ENCODE data around the gene CIAO2B. TPM values are rescaled to one million over a fixed set of nuclear protein-coding genes. Genes with fewer than 3 reads are reported as not detected.

The CIAO2B gene
- polyA plus RNA-seq, 4 donors = 79.0 to 120 (median 90.3) TPM

GRCh38 chr16:66894055-66894454 is 40.1 kb downstream of the CIAO2B start:
- no peak for DNase-seq (ENCODE audit: low read depth in 4 of 4, low spot score in 3 of 4)

GRCh38 chr16:66891797-66892196 is 42.4 kb downstream of the CIAO2B start:
- no peak for DNase-seq (ENCODE audit: low read depth in 4 of 4, low spot score in 3 of 4)

DNA sequence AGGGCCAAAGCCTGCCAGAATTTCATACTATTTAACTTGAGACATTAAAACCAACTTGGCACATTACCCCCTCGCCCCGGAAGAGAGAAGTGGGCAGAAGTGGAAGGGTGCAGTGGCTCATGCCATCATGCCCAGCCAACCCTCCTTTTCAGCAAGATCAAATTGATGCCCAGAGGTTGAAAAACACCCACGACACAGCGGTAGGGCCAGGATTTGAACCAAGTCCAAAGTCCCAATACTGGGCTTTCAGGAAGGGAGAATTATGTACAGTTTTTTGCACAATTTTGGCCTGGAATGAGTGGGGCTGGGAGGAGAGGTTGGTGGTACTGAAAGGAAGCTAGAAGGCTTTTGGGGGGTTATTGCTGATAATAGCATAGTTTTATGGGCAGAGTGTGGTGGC is 42.8 kb downstream of the CIAO2B start:
- DNase-seq (ENCODE audit: low read depth in 4 of 4, low spot score in 3 of 4) = no peak

DNA sequence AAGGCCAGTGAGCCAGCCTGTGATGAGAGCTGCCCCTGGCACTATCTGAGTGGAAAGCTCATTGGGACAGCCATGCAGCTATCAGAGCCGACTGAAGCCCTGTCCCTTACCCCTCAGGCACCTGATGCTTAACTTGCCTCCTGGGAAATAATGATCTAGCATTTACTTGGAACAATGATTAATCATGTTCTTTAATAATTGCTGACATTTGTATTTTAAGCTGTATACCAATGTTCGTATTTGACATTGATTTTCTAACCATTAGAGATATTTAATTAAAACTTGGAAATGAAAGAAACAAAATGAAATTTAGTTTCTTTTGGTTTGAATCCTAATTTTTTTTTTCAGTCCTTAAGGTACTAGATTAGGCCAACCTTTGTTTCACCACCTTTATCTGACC is 43.4 kb downstream of the CIAO2B start:
- no peak for DNase-seq (ENCODE audit: low read depth in 4 of 4, low spot score in 3 of 4)

- no peak for DNase-seq (ENCODE audit: low read depth in 4 of 4, low spot score in 3 of 4)
Observed at GRCh38 chr16:66889622-66890021, 44.6 kb downstream of the CIAO2B start.

GRCh38 chr16:66888647-66889615 is 45.3 kb downstream of the CIAO2B start:
- DNase-seq (ENCODE audit: low read depth in 4 of 4, low spot score in 3 of 4) = no peak

- no peak for DNase-seq (ENCODE audit: low read depth in 4 of 4, low spot score in 3 of 4)
Observed at GRCh38 chr16:66886914-66887313, 47.3 kb downstream of the CIAO2B start.

GRCh38 chr16:66886321-66886720 is 47.9 kb downstream of the CIAO2B start:
- no peak for DNase-seq (ENCODE audit: low read depth in 4 of 4, low spot score in 3 of 4)

DNA sequence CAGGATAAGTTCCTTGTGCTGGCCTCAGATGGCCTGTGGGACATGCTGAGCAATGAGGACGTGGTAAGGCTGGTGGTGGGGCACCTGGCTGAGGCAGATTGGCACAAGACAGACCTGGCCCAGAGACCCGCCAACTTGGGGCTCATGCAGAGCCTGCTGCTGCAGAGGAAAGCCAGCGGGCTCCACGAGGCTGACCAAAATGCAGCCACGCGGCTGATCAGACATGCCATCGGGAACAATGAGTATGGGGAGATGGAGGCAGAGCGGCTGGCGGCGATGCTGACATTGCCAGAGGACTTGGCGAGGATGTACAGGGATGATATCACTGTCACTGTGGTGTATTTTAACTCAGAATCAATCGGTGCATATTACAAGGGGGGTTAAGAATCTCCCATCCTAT is 48.7 kb downstream of the CIAO2B start:
- DNase-seq (ENCODE audit: low read depth in 4 of 4, low spot score in 3 of 4) = no peak

GRCh38 chr16:66882702-66883101 is 51.5 kb downstream of the CIAO2B start:
- no peak for DNase-seq (ENCODE audit: low read depth in 4 of 4, low spot score in 3 of 4)

Other genes starting within 250 kb of the CIAO2B start
- gene CMTM4, start 237.7 kb downstream of the CIAO2B start, polyA plus RNA-seq (ENCODE audit: insufficient read length in 4 of 4) = 10 to 100 TPM; 67.3 to 76.9 (median 72.7) TPM
- gene DYNC1LI2, start 182.8 kb downstream of the CIAO2B start, polyA plus RNA-seq (ENCODE audit: insufficient read length in 4 of 4) = 100 to 1,000 TPM; 101 to 135 (median 112) TPM
- gene TERB1, start 132.8 kb downstream of the CIAO2B start, polyA plus RNA-seq (ENCODE audit: insufficient read length in 4 of 4) = under 1 TPM in 1 of 4 donors, not detected in 3; 0.12 TPM
- gene NAE1, start 103.4 kb downstream of the CIAO2B start, polyA plus RNA-seq (ENCODE audit: insufficient read length in 4 of 4) = 10 to 100 TPM; 70.7 to 88.8 (median 82.8) TPM
- under 1 TPM; 0.21 to 0.71 (median 0.31) TPM for gene CA7, start 90.0 kb downstream of the CIAO2B start, polyA plus RNA-seq (ENCODE audit: insufficient read length in 4 of 4)
- gene PDP2, start 53.9 kb downstream of the CIAO2B start, polyA plus RNA-seq (ENCODE audit: insufficient read length in 4 of 4) = 10 to 100 TPM in 3 of 4 donors, 1 to 10 TPM in 1; 10.0 to 15.7 (median 12.8) TPM
- 100 to 1,000 TPM; 252 to 295 (median 279) TPM for gene CDH16, start 15.5 kb downstream of the CIAO2B start, polyA plus RNA-seq (ENCODE audit: insufficient read length in 4 of 4)
- gene RRAD, start 8.9 kb downstream of the CIAO2B start, polyA plus RNA-seq (ENCODE audit: insufficient read length in 4 of 4) = 1 to 10 TPM; 2.0 to 3.9 (median 2.8) TPM
- 10 to 100 TPM; 39.8 to 47.0 (median 42.7) TPM for gene CES2, start 1.1 kb upstream of the CIAO2B start, polyA plus RNA-seq (ENCODE audit: insufficient read length in 4 of 4)
- 1 to 10 TPM; 1.8 to 3.6 (median 2.4) TPM for gene CES3, start 26.9 kb upstream of the CIAO2B start, polyA plus RNA-seq (ENCODE audit: insufficient read length in 4 of 4)
- gene CES4A, start 54.2 kb upstream of the CIAO2B start, polyA plus RNA-seq (ENCODE audit: insufficient read length in 4 of 4) = 1 to 10 TPM; 6.7 to 9.5 (median 7.8) TPM
- 10 to 100 TPM; 62.5 to 74.1 (median 66.5) TPM for gene CBFB, start 94.7 kb upstream of the CIAO2B start, polyA plus RNA-seq (ENCODE audit: insufficient read length in 4 of 4)
- 10 to 100 TPM; 21.1 to 24.2 (median 22.5) TPM for gene PHAF1, start 175.5 kb upstream of the CIAO2B start, polyA plus RNA-seq (ENCODE audit: insufficient read length in 4 of 4)
- gene B3GNT9, start 216.6 kb upstream of the CIAO2B start, polyA plus RNA-seq (ENCODE audit: insufficient read length in 4 of 4) = 10 to 100 TPM in 3 of 4 donors, 1 to 10 TPM in 1; 8.4 to 11.9 (median 10.9) TPM
- gene TRADD, start 225.5 kb upstream of the CIAO2B start, polyA plus RNA-seq (ENCODE audit: insufficient read length in 4 of 4) = 1 to 10 TPM; 3.9 to 7.2 (median 4.5) TPM
- 1 to 10 TPM; 1.0 to 1.8 (median 1.4) TPM for gene FBXL8, start 225.6 kb upstream of the CIAO2B start, polyA plus RNA-seq (ENCODE audit: insufficient read length in 4 of 4)
- 1 to 10 TPM; 1.4 to 3.5 (median 2.7) TPM for gene HSF4, start 230.3 kb upstream of the CIAO2B start, polyA plus RNA-seq (ENCODE audit: insufficient read length in 4 of 4)
- 1 to 10 TPM; 2.2 to 6.2 (median 4.8) TPM for gene NOL3, start 236.1 kb upstream of the CIAO2B start, polyA plus RNA-seq (ENCODE audit: insufficient read length in 4 of 4)
- 10 to 100 TPM; 32.5 to 42.1 (median 36.5) TPM for gene MATCAP1, start 249.6 kb upstream of the CIAO2B start, polyA plus RNA-seq (ENCODE audit: insufficient read length in 4 of 4)

Measured in right renal pelvis (tissue), 4 donors.